COLO668 (cell line): ENCODE measurements around the gene FGA.

ENCODE experiments used
- DNase-seq: peaks from one replicate; lab custom pipeline; 2025; ENCODE audit not compliant: unreplicated experiment; lab: John Stamatoyannopoulos, UW

FGA gene

GRCh38 chr4:154590329-154591006, at the start of gene FGA:
Gene FGA (minus strand): TSS chr4:154590742. CDS start chr4:154590687, 55 bp downstream.
- no peak for DNase-seq

GRCh38 chr4:154634058-154634457, 43.5 kb upstream of the FGA start:
- DNase-seq = no peak

DNA sequence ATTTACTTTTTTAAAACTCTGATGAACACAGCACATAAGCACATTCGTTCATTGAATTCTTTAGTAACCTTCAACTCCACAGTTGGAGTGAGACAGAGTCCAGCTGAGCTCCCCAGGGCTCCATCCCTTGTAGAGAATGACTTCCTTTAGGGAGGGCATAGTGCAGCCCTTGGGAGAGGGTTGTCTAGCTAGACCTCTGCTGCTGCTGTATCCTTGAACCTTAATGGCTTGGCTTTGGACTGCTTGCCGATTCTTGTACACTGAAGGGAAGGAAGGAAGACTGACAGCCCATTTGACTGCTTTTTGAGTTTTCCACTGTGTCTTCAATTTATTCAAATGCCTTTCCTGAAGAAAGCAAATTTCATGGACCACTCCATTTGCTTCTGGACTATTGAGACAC, 41.3 kb upstream of the FGA start:
- no peak for DNase-seq

DNA sequence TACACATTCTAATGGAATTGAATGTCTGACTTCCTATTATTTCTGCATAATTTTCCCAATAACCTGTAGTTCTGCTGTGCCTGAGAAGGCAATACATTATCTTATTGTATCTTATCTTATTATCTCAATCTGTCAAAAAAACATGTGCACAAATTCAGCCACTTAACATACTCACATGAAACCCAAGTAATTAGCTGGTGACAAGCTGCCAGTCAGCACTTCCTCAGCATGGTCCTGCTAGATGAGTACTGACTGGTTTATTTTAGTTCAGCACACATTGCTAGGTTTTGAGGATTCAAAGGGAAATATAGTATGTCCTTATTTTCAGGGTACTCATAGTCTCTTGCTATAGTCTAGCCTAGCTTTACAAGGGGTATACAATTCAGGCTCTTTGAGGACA, 39.8 kb upstream of the FGA start:
- no peak for DNase-seq

DNA sequence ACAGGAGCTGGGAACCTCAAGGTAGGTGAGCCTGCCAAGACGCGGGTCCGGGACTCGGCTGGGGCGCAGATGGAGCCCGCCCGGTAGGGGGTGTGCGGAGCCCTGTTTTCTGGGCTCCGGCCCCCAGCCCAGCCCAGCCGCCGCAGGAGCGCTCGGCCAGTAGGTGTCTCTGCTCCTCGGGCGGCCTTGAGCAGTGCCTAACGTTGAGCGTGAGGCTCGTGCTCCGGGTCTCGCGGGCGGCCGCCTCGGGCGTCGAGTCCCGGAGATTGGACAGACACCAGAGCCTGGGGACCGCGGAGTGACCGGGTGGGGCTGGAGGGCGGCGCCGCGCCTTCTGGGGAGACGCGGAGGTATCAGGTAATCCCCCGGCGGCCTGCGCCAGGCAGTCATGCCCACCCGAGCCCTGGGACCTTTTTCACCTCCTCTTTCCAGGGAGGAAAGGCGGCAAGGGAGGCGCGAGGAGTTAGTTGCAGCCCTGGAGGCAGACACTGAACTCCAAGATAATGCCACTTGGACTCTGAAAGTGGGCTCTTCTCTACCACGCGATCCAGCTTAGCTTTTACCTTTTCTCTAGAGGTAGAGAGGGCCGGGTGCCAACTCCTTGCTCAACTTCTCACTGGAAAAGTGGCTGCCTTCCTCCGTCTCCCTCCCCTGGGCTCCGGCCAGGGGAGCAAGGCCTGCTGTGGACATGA, 36.4 kb upstream of the FGA start:
- DNase-seq = peak; percentile 67

DNA sequence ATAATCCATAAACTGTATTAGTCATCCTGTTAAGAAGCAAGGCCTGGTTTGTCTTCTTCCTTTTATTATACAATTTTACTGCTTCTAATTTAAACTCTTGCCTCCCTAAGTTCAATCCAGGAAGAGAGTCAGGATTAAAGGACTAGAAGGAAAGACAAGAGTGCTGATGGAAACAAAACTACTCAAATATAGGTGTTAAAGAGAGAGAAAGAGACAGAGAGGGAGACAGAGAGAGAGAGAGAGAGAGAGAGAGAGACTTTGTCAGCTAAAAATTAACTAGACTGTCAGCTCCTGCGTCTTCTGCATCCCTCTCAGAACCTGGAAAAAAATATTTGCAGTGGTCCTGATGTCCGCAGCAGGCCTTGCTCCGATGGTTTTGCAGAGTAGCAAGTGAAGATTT, 35.4 kb upstream of the FGA start:
- no peak for DNase-seq

DNA sequence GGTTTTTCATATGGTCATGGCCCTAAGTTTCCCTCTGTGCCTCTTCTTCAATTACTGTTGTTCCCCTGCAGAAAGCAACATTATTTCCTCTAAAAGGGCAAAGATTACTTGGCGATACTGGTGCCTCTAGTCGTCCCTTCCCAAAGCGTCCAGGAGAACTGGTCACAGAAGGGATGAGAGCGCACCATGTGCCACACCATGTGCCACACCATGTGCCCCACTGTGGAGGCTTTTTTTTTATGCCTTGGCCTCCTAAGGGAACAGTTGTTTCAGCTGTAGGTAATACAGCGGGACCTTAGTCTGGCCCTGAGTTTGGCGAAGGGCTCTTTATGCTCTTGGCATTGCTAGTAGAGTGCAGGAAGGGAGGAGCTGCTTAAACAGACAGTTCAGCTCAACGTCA, 33.5 kb upstream of the FGA start:
- DNase-seq = no peak

DNA sequence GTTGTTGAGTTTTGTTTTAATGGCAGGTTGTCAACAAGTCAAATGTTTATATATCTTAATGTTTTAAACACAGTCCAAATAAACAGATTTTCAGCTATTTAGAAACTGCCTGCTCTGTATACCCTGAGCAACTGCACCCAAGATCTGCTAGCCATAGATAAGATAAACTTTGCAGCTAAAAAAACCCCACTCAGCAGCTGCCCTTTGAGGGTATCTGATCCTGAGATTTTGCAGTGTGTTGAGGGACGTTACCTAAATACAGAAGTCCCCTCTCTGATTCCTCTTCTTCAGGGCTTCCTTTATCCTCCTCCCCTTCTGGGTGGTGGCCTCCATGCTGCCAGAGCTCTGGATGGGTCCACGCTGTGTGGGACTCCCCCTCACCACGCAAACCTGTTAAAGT, 32.9 kb upstream of the FGA start:
- no peak for DNase-seq

- DNase-seq = no peak
These were observed 32.1 kb upstream of the FGA start for GRCh38 chr4:154622598-154622997.

DNA sequence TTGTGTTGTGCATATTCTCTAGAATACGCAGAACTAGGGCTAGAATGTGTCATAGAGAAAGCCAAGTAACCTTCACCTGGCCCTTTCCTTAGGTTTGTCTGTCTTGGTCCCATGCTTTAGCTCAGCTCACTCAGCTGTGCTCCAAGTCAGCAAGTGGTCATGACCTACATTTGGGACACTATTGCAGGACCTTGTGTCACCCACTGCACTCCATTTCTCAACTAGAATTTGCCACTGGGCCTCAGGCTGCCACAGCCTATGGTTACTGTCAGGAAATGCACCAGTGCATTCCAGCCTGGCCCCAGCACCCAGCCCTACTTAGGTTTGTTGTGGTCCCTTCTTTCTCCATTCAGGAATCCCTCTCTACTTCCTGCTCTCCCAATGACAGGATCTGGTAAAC, 29.6 kb upstream of the FGA start:
- DNase-seq = no peak

GRCh38 chr4:154618708-154619315, 28.3 kb upstream of the FGA start:
- peak; percentile 47 for DNase-seq

- no peak for DNase-seq
These were observed 27.3 kb upstream of the FGA start for GRCh38 chr4:154617820-154618317.

GRCh38 chr4:154616731-154617130, 26.2 kb upstream of the FGA start:
- no peak for DNase-seq

DNA sequence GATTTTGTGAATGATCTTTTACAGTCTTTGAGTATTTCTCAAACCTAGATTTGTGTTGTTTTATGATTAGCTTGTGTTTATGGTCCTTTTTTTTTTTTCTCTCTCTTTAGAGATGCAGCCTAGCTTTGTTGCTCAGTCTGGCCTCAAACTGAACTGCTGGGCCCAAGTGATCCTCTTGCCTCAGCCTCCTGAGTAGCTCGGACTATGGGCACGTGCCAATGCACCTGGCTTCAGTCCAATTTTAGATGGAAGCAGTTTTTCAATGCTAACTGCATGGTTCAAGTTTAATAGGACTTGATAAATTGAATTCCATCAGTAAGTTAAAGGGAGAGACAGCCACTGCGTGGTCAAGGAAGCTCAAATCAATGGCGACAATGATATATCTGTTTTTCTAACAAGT, 25.7 kb upstream of the FGA start:
- no peak for DNase-seq

DNA sequence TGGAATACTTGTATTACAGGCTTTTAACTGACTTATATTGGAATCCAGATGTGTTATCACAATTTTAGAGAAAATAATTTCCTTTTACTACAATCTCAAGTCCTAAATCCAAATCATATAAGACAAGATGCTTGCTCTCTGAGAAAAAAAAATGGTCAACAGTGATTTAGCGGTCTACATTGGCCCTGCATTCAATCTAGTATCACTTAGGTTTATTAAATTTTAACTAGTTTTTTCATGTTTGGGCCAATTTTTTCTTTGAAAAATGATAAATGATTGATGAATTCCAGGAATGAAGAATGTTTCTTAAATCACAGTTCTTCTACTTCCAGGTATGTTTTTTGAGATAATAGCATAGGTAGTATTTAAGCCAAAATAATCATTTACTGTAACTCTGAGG, 24.7 kb upstream of the FGA start:
- no peak for DNase-seq

- DNase-seq = no peak
These were observed 23.8 kb upstream of the FGA start for GRCh38 chr4:154614306-154614705.

- no peak for DNase-seq
These were observed 22.2 kb upstream of the FGA start, which contains the start of gene FGG for GRCh38 chr4:154612472-154613414. Gene FGG (minus strand): TSS chr4:154612656. CDS start chr4:154612609, 47 bp downstream.

GRCh38 chr4:154611833-154612232, 21.3 kb upstream of the FGA start:
- no peak for DNase-seq

- DNase-seq = no peak
These were observed 20.0 kb upstream of the FGA start for GRCh38 chr4:154610582-154610981.

GRCh38 chr4:154609532-154609931, 19.0 kb upstream of the FGA start:
- DNase-seq = no peak
